Fibroblast of pulmonary artery (primary cell): ENCODE data around the gene OLIG2.

Experiments
- DNase-seq: peaks from one replicate; pipeline ENCODE4 v3.0.0-alpha.2; 2010; ENCODE audit warnings: low read depth
- H3K4me3 ChIP-seq: replicated peaks from 2 replicates; pipeline ENCODE4 v1.5.1; 2011; ENCODE audit warnings: low read depth, mild to moderate bottlenecking, control low read depth, low read length, moderate library complexity
- CTCF ChIP-seq: IDR thresholded peaks from 2 replicates; pipeline ENCODE4 v1.5.1; 2011; ENCODE audit warnings: mild to moderate bottlenecking, control low read depth, low read length, inconsistent platforms; ENCODE audit errors: missing control alignments

Gene OLIG2

GRCh38 chr21:33053951-33054350, 28.2 kb downstream of the OLIG2 start:
- TF ChIP-seq CTCF, result no peak
- H3K4me3 ChIP-seq, result no peak overlapping the region
- no peak for DNase-seq

- no peak for TF ChIP-seq CTCF
Observed at GRCh38 chr21:33055991-33056390, 30.3 kb downstream of the OLIG2 start.

GRCh38 chr21:33057385-33057940, 31.7 kb downstream of the OLIG2 start:
- H3K4me3 ChIP-seq, result no peak overlapping the region
- TF ChIP-seq CTCF, result no peak
- DNase-seq, result no peak

More at GRCh38 chr21:33055991-33056390, 30.3 kb downstream of the OLIG2 start:
- no peak for DNase-seq
- no peak overlapping the region for H3K4me3 ChIP-seq

- no peak overlapping the region for H3K4me3 ChIP-seq
- DNase-seq, result no peak
- TF ChIP-seq CTCF, result no peak
Observed at GRCh38 chr21:33058527-33058926, 32.8 kb downstream of the OLIG2 start.

GRCh38 chr21:33058957-33059356, 33.2 kb downstream of the OLIG2 start:
- DNase-seq, result no peak
- no peak for TF ChIP-seq CTCF
- no peak overlapping the region for H3K4me3 ChIP-seq

- TF ChIP-seq CTCF, result no peak
- DNase-seq, result no peak
- no peak overlapping the region for H3K4me3 ChIP-seq
Observed at GRCh38 chr21:33059380-33059841, 33.7 kb downstream of the OLIG2 start.

DNA sequence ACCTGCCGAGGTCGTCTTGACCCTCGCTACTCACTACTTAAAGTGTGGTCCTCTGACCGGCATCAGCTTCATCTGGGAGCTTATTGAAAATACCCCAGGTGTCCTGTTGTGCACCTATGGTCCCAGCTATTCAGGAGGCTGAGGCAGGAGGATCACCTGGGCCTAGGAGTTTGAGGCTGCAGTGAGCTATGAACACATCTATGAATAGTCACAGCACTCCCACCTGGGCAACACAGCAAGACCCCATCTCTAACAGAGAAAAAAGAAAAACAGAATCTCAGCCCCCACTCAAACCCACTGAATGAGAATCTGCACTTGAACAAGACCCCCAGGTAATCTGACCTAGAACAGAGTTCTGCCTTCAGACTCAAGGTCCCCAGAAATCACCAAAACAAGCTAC, 35.5 kb downstream of the OLIG2 start:
- no peak overlapping the region for H3K4me3 ChIP-seq
- DNase-seq, result no peak
- no peak for TF ChIP-seq CTCF
